Loucy (cell line): ENCODE measurements around the gene CTNNA2.

Experiments used
- H2AFZ ChIP-seq: fragments of 200-600 bp; sonication (generic); 2 replicates; pipeline ENCODE4 v1.6.0; 2016; ENCODE audit warnings: antibody characterized with exemption, mild to moderate bottlenecking, low read length, moderate library complexity
- H3F3A ChIP-seq: fragments of 200-600 bp; 2 replicates; pipeline ENCODE4 v1.6.0; 2016; ENCODE audit warnings: antibody characterized with exemption, low read depth, mild to moderate bottlenecking
- H3K27me3 ChIP-seq: fragments of 200-600 bp; sonication (generic); 2 replicates; pipeline ENCODE4 v1.6.1; 2014; ENCODE audit warnings: low read length, mild to moderate bottlenecking; ENCODE audit not compliant: insufficient read depth, poor library complexity, severe bottlenecking
- H3K36me3 ChIP-seq: fragments of 200-600 bp; sonication (generic); 2 replicates; pipeline ENCODE4 v1.6.1; 2016; ENCODE audit warnings: low read length; ENCODE audit not compliant: insufficient read depth
- H3K4me1 ChIP-seq: fragments of 200-600 bp; sonication (generic); 2 replicates; pipeline ENCODE4 v1.5.1; 2014; ENCODE audit warnings: low read length, mild to moderate bottlenecking; ENCODE audit not compliant: insufficient read depth, poor library complexity, severe bottlenecking
- H3K4me2 ChIP-seq: fragments of 200-600 bp; sonication (generic); 2 replicates; pipeline ENCODE4 v1.6.0; 2014; ENCODE audit warnings: antibody characterized with exemption, low read length, low read depth, mild to moderate bottlenecking; ENCODE audit not compliant: poor library complexity, severe bottlenecking
- H3K4me3 ChIP-seq: fragments of 200-600 bp; sonication (generic); 2 replicates; pipeline ENCODE4 v1.5.1; 2014; ENCODE audit warnings: low read length, mild to moderate bottlenecking, mixed read lengths; ENCODE audit not compliant: poor library complexity, severe bottlenecking
- H3K79me2 ChIP-seq: fragments of 200-600 bp; sonication (generic); 2 replicates; pipeline ENCODE4 v1.6.1; 2014; ENCODE audit warnings: low read length; ENCODE audit not compliant: insufficient read depth
- H3K9ac ChIP-seq: fragments of 200-600 bp; sonication (generic); 2 replicates; pipeline ENCODE4 v1.6.0; 2014; ENCODE audit warnings: mild to moderate bottlenecking, low read depth, low read length, moderate library complexity; ENCODE audit not compliant: poor library complexity, severe bottlenecking
- H3K9me2 ChIP-seq: fragments of 200-600 bp; sonication (generic); replicated peaks from 2 replicates; pipeline ENCODE4 v1.6.1; 2016; ENCODE audit warnings: low read depth, low read length, mixed read lengths
- H3K9me3 ChIP-seq: fragments of 200-600 bp; sonication (generic); 2 replicates; pipeline ENCODE4 v1.6.1; 2014; ENCODE audit warnings: mild to moderate bottlenecking, antibody characterized with exemption, low read length, low read depth; ENCODE audit not compliant: insufficient read depth
- H4K20me1 ChIP-seq: fragments of 200-600 bp; sonication (generic); 2 replicates; pipeline ENCODE4 v1.6.0; 2014; ENCODE audit warnings: antibody characterized with exemption, low read length, mild to moderate bottlenecking; ENCODE audit not compliant: insufficient read depth, poor library complexity, severe bottlenecking
- CTCF ChIP-seq: fragments of 200-600 bp; sonication (generic); conservative IDR thresholded peaks from 2 replicates; pipeline ENCODE4 v1.5.1; 2014; ENCODE audit warnings: mild to moderate bottlenecking, antibody characterized with exemption, low read length
- EZH2phosphoT487 ChIP-seq: fragments of 200-600 bp; IDR thresholded peaks from 2 replicates; pipeline ENCODE4 v1.6.1; 2018; ENCODE audit warnings: antibody characterized with exemption, mild to moderate bottlenecking, moderate library complexity, borderline replicate concordance

The CTNNA2 gene

DNA sequence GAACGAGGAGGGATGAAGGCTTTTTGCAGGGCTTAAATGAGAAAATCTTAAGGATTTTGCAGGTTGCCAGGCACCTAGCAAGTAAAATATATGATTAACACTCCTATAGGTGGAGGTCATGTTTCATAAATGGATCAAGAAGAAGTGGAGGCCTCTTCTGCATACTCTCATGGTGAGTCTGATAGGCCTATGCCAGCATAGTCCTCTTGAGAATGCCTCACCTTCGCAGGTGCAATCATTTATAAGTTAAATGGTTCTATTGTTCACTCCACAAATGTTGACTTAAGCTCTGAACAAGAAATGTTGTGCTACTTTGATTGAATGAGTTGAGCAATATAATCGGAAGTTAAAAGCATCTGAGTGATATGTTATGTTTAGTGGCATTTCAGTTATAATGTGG is 779.6 kb downstream of the CTNNA2 start:
- no peaks in the 10 kb centered on the region for H3F3A ChIP-seq
- H3K9me2 ChIP-seq: no peaks in the 10 kb centered on the region
- H3K36me3 ChIP-seq: no peaks in the 10 kb centered on the region
- no peak overlapping the region for H3K4me2 ChIP-seq
- no peak overlapping the region for H3K9ac ChIP-seq
- H4K20me1 ChIP-seq: no peaks in the 10 kb centered on the region
- H3K27me3 ChIP-seq: no peaks in the 10 kb centered on the region
- TF ChIP-seq EZH2phosphoT487 (no peak), CTCF (no peak)
- H2AFZ ChIP-seq: no peak overlapping the region
- H3K4me3 ChIP-seq: no peak overlapping the region
- H3K79me2 ChIP-seq: no peaks in the 10 kb centered on the region
- no peaks in the 10 kb centered on the region for H3K9me3 ChIP-seq
- no peaks in the 10 kb centered on the region for H3K4me1 ChIP-seq

DNA sequence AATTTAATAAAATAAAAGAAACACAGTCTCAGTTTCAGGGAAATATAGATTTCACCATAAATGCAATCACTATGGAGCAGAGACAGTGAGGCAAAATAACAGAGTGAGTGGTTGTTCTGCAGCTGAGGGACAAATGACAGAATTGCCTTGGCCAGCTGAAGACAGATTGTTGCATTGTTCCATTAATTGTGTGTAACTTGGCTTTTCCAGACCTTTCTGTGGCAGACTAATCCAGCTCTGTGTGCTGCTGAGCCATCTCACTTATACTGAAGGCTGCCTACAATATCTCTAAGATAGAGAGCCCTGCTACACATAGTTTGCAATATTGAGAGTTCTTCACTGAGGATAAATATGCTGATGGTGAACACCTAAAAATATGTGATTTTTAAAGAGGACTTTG is 780.2 kb downstream of the CTNNA2 start:
- Histone ChIP-seq H3K79me2 (no peaks in the 10 kb centered on the region), H4K20me1 (no peaks in the 10 kb centered on the region), H3K4me3 (no peak overlapping the region), H3K9me3 (no peaks in the 10 kb centered on the region), H3K4me2 (no peak overlapping the region), H3F3A (no peaks in the 10 kb centered on the region), H2AFZ (no peak overlapping the region), H3K27me3 (no peaks in the 10 kb centered on the region), H3K9me2 (no peaks in the 10 kb centered on the region), H3K9ac (no peak overlapping the region), H3K4me1 (no peaks in the 10 kb centered on the region), H3K36me3 (no peaks in the 10 kb centered on the region)
- TF ChIP-seq EZH2phosphoT487: no peak

DNA sequence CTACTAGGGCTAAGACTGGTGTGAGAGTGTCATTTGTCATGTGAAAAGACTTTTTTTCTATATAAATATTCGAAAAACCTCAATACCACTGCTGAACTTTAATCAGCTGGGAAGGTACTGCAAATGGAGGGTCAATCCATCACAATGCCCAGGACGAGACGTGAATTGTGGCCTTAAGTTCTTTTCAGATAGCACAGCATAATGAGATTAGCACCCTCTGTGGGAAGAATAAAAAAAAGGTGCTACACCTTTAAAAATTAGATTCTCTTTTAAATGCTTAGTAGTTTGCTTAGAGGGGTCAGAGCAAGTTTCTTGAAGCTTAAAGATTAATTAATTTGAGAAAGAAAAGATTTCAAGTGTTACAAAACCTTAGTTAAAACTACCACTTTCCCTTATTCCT is 786.1 kb downstream of the CTNNA2 start:
- no peak overlapping the region for H3K4me3 ChIP-seq
- H3K36me3 ChIP-seq: no peaks in the 10 kb centered on the region
- no peaks in the 10 kb centered on the region for H3K27me3 ChIP-seq
- no peak overlapping the region for H2AFZ ChIP-seq
- no peaks in the 10 kb centered on the region for H3K4me1 ChIP-seq
- no peak overlapping the region for H3K4me2 ChIP-seq
- no peaks in the 10 kb centered on the region for H3K9me2 ChIP-seq
- no peak overlapping the region for H3K9ac ChIP-seq
- no peaks in the 10 kb centered on the region for H3K9me3 ChIP-seq
- no peaks in the 10 kb centered on the region for H3K79me2 ChIP-seq
- H4K20me1 ChIP-seq: no peaks in the 10 kb centered on the region
- TF ChIP-seq CTCF: no peak
- no peak for TF ChIP-seq EZH2phosphoT487
- H3F3A ChIP-seq: no peaks in the 10 kb centered on the region

GRCh38 chr2:80299661-80300060 is 786.8 kb downstream of the CTNNA2 start:
- Histone ChIP-seq H3K9me2 (no peaks in the 10 kb centered on the region), H3K9ac (no peak overlapping the region), H4K20me1 (no peaks in the 10 kb centered on the region), H3F3A (no peaks in the 10 kb centered on the region), H3K4me2 (no peak overlapping the region), H3K27me3 (no peaks in the 10 kb centered on the region), H3K36me3 (no peaks in the 10 kb centered on the region), H3K9me3 (no peaks in the 10 kb centered on the region), H3K4me3 (no peak overlapping the region), H3K79me2 (no peaks in the 10 kb centered on the region), H3K4me1 (no peaks in the 10 kb centered on the region), H2AFZ (no peak overlapping the region)
- TF ChIP-seq EZH2phosphoT487 (no peak), CTCF (no peak)
